NB4 (cell line): ENCODE results near the gene CNTN5.

Experiments
- POLR2A ChIP-seq: IDR thresholded peaks from 2 replicates; pipeline ENCODE4 v1.6.1; 2011; ENCODE audit warnings: mild to moderate bottlenecking; ENCODE audit not compliant: insufficient read length; ENCODE audit errors: extremely low read depth
- TF ChIP-seq, protein P1 (sequence below): IDR thresholded peaks from one replicate; pipeline ENCODE4 v1.5.1; 2012; ENCODE audit warnings: low read depth, low read length

DNA sequence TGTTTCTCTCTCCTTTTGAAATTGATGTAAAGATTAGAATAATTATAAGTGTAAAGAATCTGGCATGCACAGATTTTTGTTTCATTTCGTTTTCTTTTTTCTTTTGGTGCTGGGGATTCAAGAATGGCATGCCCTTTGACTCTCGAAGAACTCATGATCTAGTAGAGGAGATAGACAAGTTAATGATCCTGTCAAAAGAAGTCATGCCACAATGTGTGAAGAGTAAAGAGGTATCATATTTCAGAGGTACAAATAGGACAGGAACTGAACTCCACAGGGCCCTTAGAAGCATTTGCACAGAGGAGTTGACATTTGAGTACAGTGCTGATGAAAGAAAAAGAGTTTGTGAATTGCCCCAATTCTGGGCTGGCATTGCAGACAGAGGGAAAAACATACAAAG is 958.3 kb downstream of the CNTN5 start:
- TF ChIP-seq POLR2A, result no peak
- TF ChIP-seq, protein P1, sequence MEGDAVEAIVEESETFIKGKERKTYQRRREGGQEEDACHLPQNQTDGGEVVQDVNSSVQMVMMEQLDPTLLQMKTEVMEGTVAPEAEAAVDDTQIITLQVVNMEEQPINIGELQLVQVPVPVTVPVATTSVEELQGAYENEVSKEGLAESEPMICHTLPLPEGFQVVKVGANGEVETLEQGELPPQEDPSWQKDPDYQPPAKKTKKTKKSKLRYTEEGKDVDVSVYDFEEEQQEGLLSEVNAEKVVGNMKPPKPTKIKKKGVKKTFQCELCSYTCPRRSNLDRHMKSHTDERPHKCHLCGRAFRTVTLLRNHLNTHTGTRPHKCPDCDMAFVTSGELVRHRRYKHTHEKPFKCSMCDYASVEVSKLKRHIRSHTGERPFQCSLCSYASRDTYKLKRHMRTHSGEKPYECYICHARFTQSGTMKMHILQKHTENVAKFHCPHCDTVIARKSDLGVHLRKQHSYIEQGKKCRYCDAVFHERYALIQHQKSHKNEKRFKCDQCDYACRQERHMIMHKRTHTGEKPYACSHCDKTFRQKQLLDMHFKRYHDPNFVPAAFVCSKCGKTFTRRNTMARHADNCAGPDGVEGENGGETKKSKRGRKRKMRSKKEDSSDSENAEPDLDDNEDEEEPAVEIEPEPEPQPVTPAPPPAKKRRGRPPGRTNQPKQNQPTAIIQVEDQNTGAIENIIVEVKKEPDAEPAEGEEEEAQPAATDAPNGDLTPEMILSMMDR, result no peak
